ENCODE measurements around the gene LY6G5B.

The LY6G5B gene

DNA sequence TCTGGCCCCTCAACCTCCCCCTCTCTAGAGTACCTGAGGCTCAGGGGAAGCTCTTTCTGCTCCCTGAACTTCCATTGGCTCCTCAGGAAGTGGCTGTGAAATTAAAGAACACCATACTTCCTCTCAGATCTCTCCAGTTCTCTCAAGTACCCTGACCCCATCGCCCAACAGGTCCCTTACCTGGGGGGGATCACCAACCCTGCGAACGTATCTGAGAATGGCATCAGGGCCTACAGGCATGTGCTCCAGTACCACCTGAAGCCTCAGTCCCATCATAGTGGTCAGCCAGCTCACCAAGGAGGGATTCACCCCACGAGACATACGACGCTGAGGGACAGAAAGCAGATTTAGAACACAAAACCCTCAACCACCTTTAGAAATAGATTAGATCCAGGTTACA lies 29.2 kb upstream of the LY6G5B start:
- DNase-seq (ENCODE audit: low read depth in 2 of 2) = no peak

DNA sequence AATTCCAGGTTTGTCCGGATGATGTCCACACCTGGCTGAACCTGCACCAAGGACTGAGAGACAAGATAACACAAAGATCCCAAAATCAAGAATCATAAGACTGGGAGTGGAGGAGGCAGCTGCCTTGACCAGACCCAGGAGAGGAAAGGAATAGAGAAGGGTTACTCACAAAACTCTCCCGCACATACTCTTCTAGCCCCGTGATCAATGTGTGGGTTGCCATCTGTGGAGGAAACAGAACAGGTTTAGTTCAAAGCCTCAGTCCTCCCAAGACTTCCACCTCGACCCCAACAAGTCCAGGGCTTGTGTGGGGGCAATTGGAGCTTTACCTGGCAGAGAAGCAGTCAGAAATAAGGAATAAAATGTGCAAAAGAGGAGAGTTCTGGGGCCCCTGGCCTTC lies 28.4 kb upstream of the LY6G5B start:
- DNase-seq (ENCODE audit: low read depth in 2 of 2) = no peak

DNA sequence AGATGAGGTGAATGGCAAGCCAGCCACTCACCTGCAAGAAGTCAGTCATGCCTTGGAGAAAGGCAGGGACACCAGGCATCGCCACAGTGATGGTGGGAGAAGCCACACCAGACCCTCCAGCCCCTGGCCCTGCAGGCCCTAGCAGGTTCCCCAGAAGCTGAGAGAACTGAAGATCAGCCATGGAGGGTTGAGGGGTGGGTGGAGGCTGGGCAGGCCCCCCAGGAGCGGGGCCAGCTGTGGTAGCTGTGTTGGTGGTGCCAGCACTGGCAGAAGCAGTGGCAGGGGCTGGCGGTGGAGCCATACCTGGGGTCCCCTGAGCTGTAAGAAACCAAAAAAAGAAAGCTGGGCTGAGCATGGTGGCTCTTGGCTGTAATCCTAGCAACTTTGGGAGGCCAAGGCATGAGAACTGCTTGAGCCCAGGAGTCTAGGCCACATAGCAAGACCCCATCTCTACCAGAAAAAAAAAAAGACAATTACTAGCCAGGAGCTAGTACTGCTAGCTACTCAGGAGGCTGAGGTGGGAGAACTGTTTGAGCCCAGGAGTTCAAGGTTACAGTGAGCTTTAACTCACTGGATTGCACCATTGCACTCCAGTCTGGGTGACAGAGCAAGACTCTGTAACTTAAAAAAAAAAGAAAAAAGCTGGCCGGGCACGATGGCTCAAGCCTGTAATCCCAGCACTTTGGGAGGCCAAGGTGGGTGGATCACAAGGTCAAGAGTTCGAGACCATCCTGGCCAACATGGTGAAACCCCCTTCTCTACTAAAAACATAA lies 26.8 kb upstream of the LY6G5B start:
- no peak for DNase-seq (ENCODE audit: low read depth in 2 of 2)

DNA sequence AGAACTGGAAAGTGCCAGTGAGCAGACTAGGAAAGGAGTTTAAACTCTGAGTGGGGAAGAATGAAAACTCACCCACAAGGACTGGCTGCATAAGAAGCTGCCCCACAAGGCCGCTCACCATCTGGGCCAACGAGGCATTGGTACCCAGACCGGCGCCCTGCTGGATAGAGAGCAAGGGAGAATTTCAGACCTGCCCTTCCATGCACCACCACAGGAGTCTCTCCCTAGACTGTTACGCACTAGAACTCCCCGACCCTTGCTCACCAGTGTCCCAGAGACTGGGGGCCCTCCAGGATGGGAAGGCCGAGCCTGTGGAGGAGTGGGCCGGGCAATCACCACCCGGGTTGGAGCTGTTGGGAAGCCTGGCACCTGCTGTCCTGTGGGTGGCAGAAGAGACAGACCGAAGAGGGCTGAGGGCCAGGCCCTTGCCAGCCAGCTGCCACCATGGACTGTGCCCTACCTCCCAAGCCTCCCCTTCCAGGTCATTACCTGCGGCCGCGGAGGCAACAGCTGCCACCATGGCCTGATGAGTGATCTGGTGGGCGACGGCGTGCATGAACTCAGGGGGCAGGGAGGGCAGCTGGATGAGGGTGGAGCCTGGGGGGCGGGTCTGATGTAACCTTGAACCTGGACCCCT lies 25.8 kb upstream of the LY6G5B start:
- no peak for DNase-seq (ENCODE audit: low read depth in 2 of 2)

DNA sequence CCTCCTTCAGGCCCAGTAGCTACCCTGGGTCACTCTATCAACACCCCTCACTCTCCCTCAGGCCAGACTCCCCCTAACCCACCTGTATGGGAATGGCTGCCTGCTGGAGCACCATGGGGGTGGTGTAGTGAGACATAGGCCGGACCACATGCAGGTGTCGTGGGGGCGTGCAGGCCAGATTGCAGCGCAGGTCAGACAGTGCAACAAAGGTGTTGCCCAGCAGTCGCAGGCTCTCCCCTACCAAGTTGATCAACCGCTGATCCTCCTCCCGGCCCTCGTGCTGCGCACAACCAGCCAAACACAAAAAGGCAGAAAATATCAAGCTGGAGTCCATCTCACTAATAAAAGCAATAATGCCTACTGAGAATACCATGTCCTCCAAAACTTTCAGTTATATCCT lies 24.5 kb upstream of the LY6G5B start:
- no peak for DNase-seq (ENCODE audit: low read depth in 2 of 2)

DNA sequence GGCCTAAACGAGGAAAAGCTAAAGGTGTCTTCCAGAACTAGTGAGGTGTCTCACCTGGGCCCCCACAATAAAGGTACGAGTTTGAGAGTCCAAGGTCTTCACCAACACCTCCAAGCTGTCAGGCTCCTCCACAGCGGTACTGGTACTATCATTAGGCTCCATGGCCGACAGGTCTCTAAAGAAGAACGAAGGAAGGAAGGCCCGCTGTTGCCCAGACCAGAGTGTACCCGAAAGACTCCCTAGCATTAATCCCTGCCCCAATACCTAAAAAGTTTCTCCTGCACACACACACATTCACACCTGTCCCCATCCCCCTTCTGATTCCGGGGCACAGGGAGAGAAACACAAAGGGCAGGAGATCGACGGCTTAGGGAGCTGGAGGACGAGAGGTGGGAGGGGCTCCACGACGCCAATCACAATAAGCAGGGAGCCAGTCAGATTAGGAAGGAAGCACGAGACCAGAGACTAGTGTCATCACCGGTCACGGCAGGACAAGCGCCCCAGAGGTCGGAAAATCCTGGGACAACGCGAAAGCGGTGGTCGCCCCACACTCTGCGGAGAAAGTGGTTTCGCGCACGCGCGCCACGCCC lies 18.1 kb upstream of the LY6G5B start:
- peak in 1 of 2 donors; percentile 63 for DNase-seq (ENCODE audit: low read depth in 2 of 2)

DNA sequence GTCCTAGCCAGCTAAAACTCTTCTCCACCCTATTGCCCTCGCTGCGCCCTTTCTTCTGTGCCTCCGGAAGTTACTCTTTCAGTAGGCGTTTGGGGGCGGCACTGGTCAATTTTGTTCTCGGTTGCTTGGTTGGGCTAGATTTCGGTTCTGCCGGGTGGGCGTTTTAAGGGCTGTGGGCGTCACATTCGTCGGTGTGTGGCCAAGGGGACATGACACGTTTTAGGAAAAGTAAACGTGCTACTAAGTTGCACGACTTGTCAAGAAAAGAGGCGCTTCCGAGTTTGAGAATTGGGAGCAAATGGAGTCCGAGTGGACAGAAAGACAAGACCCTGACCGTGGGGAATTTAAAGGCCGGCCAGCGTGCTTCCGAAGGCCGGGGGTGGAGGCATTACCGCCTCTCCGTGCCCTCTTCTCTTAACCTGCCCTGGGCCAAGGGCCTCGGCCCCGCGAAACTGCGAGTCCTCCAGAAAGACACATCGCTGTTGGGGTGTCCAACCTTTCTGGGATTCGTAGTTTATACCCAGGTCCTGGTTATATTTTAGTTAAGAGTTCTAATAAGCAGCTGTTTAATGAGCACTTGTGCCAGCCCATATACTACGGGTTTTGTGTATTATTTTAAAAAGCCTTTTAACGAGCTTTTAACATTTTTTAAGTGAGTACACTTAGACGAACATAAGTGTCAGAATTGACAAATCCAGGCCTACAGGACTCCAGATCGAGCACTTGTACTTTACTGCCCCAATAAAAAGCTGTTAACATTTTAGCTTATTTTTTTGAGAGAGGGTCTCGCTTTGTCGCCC lies 16.7 kb upstream of the LY6G5B start:
- DNase-seq (ENCODE audit: low read depth in 2 of 2) = peak; percentile 81 to 82

DNA sequence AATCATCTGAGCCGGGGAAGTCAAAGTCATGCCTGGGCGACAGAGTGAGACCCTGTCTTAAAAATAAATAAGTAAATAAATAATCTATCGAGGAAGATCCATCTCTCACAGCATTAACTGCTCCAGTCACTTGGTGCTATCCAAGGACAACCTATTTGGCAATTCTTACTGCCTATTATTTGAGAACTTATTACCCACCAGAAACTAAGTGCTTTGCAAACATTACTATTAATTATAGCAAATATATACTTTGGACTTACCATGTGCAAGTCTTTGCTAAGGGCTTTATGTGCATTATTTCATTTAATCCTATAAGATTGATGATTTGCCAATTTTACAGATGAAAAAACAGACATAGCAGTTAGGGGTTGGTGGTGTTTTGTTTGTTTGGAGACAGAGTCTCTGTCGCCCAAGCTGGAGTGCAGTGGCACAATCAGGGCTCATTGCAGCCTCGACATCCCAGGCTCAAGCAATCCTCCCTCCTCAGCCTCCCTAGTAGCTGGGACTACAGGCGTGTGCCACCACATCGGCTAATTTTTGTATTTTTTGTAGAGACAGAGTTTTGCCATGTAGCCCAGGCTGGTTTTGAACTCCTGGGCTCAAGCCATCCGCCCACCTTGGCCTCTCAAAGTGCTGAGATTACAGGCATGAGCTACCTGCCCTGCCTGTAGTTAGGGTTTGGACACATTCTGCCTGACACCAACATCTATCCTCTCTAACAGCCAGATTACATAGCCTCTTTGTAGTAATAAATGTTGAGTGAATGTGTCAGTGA lies 15.0 kb upstream of the LY6G5B start:
- DNase-seq (ENCODE audit: low read depth in 2 of 2) = no peak

DNA sequence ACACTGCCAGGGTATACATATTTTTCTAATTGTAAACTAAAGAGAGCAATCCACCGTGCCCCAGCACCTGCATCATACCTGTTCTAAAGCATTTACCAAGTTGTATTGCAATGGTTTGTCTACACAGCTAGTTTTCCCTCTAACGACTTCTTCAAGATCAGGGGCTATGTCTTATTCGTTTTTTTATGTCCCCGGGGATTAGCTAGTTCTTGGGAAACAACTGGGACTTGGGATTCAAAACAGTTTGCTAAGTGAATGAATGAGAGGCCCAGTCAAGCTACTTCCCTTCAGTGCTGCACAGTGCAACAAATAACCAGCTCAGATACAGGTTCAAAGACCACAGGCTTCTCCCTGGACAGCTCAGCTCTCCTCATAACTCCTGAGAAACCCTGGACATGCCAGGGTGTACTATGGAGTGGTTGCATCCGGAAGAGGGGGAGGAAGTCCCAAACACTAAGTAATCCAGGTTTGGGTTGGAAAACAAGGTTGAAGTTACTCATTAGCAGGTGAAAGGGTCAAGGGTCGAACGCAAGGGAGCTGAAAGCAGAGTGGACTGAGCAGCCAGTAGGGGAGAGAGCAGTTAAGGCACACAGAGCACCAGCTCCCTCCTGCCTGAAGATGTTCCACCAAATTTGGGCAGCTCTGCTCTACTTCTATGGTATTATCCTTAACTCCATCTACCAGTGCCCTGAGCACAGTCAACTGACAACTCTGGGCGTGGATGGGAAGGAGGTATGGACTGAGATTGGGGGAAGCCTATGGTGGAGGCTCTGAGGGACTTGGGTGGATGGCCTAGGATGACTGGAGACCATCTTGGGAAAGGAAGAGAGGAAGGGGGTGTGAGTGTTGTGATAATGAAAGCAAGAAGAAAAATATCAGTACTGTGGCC lies 14.2 kb upstream of the LY6G5B start, which contains the start of gene APOM:
Gene APOM, plus strand, starts transcription at position 546 of the 889 bp plus-strand sequence. Its CDS starts 73 bp downstream, at position 619.
- no peak for DNase-seq (ENCODE audit: low read depth in 2 of 2)

DNA sequence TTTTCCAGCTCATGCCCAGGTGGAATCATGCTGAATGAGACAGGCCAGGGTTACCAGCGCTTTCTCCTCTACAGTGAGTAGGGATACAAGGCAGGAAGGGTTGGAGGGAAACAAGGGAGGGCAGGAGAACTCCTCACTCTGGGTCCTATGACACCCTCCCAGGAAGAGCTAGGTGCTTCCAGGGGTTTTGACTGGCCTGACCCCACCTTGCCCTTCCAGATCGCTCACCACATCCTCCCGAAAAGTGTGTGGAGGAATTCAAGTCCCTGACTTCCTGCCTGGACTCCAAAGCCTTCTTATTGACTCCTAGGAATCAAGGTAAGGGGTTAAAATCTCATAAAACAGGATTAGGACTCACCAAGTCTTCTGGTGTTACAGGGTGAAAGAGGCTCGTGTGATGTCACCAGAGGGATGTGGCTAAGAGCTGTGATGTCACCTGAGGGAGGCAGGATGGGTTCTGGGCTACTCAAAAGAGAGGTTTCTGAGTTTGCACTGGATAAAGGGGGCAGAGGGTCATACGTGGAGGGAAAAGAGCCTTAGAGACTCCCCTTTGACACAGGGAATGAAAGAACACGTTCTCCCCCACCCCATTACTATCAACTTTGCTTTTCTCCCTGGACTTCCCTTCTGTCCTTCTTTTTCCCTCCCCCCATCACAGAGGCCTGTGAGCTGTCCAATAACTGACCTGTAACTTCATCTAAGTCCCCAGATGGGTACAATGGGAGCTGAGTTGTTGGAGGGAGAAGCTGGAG lies 12.2 kb upstream of the LY6G5B start:
- DNase-seq (ENCODE audit: low read depth in 2 of 2) = no peak

DNA sequence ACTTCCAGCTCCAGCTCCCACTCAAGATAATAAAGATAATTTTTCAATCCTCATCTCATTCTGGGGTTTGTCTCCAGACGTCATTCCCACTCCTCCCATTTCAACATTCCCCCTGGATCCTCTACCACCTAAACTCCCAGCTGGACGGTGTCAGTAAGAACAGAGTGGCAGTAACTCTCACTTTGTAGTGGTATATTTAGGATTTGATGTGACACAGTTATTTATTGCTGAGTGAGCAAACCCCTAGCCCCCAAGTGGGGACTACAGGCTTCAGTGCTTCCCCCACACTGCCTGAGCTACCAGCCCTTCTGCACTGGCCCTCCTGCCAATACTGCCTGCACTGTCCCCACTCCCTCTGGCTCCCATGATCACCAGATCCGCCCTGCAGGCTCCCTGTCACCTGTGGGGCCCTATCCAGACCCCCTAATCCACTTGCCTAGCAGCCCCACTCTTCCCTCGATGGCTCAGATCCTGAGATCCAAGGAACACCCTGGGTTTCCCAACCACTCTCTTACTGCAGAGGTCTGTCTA lies 11.6 kb upstream of the LY6G5B start:
- DNase-seq (ENCODE audit: low read depth in 2 of 2) = no peak

DNA sequence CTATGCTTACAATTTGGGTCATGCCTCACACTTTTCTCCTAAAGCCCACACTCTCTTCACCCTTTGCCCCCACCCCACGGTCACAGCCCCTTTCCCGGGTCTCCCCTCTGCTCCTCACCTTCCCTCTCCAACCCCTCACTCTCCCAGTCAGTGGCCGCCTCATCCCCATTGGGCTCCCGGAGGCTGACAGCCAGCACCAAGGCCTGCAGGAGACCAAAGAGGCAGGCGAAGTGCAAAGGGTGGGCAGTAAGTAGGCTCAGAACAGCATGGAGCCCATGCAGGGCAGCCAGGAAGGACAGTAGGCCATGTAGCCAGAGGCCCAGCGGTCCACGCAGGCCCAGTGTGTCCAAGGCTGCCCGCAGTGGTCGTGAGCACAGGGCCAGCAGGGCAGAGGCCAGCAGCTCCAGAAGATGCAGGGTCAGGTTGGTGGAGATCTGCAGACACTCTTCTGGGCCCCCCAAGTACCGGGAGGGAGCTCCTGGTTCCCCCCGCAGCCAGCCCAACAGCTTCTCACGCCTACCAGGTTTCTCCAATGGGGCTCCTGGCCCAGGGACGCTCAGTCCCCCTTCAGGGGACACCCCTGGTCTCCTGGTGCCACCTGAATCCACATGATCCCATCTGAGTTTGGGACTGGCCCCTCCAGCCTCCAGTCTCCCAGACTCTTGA lies 10.7 kb upstream of the LY6G5B start:
- DNase-seq (ENCODE audit: low read depth in 2 of 2) = no peak

DNA sequence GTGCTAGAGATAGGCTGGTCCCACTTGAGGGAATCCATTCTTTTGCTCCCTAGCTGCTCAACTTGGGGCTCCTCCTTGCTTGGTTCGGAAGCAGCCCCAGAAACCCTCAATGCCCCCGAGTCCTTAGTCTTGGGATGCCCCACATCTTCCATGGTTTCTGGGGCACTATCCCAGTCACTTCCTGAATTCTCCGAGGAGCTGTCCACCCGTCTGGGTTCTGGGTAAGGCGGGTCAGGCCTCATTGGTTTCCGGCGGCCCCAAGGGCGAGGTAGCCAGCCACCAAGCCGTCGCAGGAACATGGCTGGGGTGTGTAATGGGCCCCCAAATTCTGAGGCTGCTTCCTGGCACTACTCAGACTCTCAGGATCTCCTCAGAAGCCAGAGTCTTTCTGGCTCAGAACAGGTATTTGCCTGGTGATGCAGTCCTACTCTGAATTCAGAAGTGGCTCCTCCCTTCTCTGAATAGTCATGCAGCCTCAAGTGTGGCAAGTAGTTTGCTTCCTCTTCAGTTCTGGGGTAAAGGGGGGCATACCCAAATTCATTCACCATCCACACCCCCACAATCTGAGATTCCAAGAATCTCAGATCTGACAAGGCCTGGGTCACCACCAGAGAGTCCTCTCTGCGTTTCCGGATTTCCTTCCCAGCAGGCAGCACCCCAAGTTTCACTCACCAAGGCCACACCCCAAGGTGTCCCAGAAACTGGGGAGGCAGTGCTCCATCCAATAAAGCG lies 10.0 kb upstream of the LY6G5B start:
- DNase-seq (ENCODE audit: low read depth in 2 of 2) = peak in 1 of 2 donors; percentile 20

DNA sequence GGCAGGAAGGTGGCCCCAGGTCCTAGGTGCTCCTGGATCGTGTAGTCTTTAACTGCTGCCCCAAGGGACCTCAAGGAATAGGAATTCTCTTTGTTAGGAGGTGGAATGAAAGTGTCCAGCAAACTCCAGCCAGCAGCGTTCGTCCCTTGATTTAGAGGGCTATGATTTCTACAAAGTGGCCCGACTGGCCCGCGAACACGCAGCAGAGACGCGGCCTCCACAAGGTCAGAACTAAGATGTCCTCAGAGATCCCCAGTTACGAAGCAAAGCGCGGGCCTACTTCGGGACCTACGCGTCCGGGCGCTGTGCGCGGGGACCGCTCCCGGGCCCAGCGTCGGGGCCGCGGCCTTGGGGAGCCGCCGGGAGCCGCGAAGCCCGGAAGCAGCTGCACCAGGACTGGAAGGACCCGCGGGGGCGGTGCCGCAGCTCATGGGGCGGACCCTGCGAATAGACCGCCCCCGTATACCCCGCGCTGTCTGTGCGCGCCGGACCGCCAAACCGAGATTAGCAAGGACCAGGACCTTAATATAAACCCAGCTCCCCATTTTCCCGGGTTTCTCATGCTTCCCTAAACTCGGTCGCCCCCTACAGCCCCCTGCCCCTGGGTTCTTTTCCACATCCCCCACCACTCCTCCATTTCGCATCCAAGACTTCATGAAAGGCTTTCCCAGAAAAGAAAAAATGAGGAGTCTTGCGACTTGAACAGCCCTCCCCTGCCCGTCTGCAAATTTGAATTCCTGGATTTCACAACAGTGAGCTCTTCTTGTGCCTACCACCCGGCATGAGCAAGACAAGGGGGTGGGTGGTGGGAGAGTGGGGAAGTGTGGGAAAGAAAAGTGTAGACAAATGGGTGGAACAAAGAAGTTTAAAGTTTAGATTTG lies 9.2 kb upstream of the LY6G5B start, which contains the start of gene C6orf47:
Gene C6orf47, minus strand, starts transcription at position 398 of the 881 bp plus-strand sequence. CDS start 831 bp downstream, outside the sequence.
- DNase-seq (ENCODE audit: low read depth in 2 of 2) = peak; percentile 75 to 76

DNA sequence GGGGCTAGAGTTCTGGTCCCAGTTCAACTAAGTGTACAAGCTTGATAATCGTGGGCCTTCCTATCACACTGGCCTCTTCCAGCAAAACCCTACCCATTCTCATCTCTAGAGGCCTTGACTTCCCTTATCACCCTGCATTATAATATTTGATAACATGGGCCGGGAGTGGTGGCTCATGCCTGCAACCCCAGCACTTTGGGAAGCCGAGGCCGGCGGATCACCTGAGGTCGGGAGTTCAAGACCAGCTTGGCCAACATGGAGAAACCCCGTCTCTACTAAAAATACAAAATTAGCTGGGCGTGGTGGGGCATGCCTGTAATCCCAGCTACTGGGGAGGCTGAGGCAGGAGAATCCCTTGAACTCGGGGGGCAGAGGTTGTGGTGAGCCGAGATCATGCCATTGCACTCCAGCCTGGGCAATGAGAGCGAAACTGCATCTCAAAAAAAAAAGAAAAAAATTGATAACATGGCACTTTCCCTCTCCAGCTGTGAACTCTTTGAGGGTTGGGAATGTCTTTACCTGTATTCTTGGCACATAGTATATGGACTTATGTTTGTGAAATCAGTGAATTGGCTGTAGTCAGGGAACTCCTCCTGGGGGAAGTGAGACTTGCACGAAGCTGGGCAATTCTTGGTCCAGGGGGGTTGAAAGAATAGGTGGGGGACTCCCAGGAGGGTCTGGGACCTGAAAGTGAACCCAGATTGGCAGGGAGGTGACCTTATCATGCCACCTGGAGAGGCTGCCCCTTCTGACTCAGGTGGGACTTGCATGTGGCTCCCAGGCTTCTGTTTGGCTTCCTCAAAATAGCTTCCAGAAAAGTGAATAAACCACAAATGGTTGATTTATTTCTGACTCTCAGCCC lies 8.3 kb upstream of the LY6G5B start:
- DNase-seq (ENCODE audit: low read depth in 2 of 2) = no peak

DNA sequence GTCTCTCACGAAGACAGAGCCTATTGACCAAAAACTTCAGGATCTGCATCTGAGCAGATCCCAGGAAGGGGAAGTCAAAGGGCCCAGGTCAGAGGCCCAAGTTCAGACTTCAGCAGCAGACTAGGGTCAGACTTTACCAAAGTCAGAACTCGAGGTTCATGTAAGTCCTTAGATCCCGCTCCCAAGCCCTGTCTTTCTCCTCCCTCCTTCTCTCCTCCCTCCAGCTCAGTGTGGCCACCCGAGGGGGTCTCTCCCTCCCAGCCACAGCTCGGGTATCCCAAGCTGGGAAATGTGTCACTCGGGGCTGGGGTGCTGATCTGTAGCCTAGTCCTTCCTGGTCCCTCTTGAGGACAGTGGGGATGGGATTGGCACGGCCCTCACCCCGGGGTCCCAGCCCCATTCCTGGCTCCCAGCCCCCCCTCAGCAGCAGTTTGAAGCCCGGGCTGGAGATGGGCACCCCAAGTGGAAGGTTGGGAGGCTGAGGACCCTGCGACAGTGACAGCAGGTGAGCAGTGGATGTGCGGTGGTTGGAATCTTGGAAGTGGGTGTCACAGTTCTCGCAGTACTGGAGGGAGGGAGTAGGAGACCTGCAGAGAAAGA lies 7.6 kb upstream of the LY6G5B start:
- DNase-seq (ENCODE audit: low read depth in 2 of 2) = no peak
